ENCODE measurements around the gene TRIP12.
A peak's percentile ranks its signal among the peaks of the same experiment; 100 is the strongest.
"Not testable (repeated sequence)": the region's sequence is repeated elsewhere in the genome, so short reads cannot be mapped to it uniquely, and the experiment has no call there.

The TRIP12 gene

DNA sequence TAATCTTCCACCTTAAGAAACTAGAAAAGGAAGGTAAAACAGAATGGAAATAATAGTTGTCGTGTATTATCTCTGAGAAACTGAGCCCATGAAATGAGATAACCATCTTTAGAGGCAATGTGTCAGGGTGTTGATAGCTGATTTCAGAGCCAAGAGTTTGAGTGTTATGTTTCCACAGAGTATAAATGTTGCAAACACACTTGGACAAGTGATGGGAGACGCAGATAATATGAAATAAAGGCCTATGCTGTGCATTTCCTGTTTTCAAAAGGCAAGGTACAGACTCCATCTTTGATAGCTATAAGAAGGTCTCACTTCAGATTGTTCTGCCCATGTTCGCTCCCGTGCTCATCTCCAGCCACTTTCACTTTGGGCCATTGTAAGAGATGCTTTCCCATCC, 181.5 kb downstream of the TRIP12 start:
- H3K4me3 ChIP-seq (ENCODE audit: low read length): no peak overlapping the region

GRCh38 chr2:229738024-229738625, 183.7 kb downstream of the TRIP12 start:
- H3K4me3 ChIP-seq (ENCODE audit: low read length): no peak overlapping the region
- DNase-seq (ENCODE audit: low read depth, low spot score): no peak

More for the DNA sequence above, 181.5 kb downstream of the TRIP12 start:
- DNase-seq (ENCODE audit: low read depth, low spot score): no peak

GRCh38 chr2:229734410-229734809, 187.4 kb downstream of the TRIP12 start:
- DNase-seq (ENCODE audit: low read depth, low spot score): no peak
- H3K4me3 ChIP-seq (ENCODE audit: low read length): no peak overlapping the region

DNA sequence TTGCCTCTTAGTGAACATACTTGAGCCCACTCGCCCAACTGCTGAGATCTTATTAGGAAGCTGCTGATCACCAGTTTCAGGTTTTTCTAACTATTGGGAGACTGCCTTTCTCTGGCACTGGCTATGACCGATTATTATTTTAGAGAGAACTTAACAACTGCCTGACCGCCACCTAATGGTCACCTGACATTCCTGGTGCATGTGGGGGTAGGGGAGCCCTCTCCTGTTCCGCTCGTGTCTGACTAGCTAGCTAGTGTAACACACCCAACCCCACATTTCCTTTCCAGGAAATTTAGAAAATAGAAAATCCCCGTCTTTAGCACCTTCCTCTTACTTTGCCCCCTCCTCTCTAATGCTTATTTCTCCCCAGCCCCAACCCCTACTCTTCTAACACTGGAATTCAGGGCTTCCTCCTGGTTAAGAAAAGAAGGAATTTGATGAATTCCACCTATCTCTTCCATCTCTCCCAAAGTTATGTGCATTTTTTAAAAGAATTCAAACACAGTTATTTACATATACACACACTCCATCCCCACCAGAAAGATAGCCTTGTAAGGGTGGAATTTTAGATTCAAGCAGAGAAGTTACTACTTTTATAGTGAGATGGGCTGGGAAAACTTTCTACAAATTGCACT, 188.1 kb downstream of the TRIP12 start:
- DNase-seq (ENCODE audit: low read depth, low spot score): no peak
- no peak overlapping the region for H3K4me3 ChIP-seq (ENCODE audit: low read length)

DNA sequence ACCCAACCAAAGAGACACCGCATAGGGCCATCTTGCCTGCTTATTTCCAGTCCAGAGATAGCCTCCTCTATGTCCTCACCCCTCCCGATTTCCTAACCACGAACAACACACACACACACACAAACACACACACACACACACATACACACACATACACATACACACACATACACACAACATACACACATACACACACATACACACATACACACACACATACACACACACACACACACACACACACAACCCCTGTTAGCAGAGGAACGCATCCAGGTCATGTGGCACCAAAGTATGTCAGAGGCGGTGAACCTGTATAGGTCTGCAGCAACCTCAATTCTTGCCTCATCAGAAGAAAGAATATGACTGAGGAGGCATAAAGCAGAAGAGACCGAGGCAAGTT, 188.9 kb downstream of the TRIP12 start:
- no peak for DNase-seq (ENCODE audit: low read depth, low spot score)
- H3K4me3 ChIP-seq (ENCODE audit: low read length): no peak overlapping the region

GRCh38 chr2:229731916-229732315, 189.9 kb downstream of the TRIP12 start:
- no peak overlapping the region for H3K4me3 ChIP-seq (ENCODE audit: low read length)
- DNase-seq (ENCODE audit: low read depth, low spot score): no peak

- no peak for DNase-seq (ENCODE audit: low read depth, low spot score)
- no peak overlapping the region for H3K4me3 ChIP-seq (ENCODE audit: low read length)
These were observed 190.4 kb downstream of the TRIP12 start for GRCh38 chr2:229731363-229731762.

GRCh38 chr2:229728370-229728769, 193.4 kb downstream of the TRIP12 start:
- H3K4me3 ChIP-seq (ENCODE audit: low read length): no peak overlapping the region
- DNase-seq (ENCODE audit: low read depth, low spot score): no peak

DNA sequence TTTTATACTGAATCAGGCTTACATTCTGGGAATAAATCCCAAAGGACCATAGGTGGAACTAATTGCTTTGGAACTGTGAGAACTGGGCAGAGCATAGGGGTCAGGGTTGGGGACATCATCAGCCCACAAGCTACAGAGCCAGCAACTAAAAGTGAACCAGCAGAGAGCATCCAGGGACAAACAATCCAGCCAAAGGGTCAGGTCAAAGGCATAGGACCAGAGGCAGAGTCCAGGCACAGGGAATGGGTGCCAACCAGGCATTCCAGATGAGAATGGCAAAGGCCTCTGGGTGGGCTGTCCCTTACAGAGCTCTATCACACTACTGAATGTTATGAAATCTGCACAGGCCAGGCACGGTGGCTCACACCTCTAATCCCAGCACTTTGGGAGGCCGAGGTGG, 195.2 kb downstream of the TRIP12 start:
- no peak overlapping the region for H3K4me3 ChIP-seq (ENCODE audit: low read length)
- DNase-seq (ENCODE audit: low read depth, low spot score): no peak

GRCh38 chr2:229725716-229726574, 195.9 kb downstream of the TRIP12 start:
- no peak for DNase-seq (ENCODE audit: low read depth, low spot score)
- no peak overlapping the region for H3K4me3 ChIP-seq (ENCODE audit: low read length)

GRCh38 chr2:229723192-229723591, 198.6 kb downstream of the TRIP12 start:
- not testable (repeated sequence) for DNase-seq (ENCODE audit: low read depth, low spot score)

GRCh38 chr2:229719926-229720647, 201.7 kb downstream of the TRIP12 start:
- no peak for DNase-seq (ENCODE audit: low read depth, low spot score)

More at GRCh38 chr2:229723192-229723591, 198.6 kb downstream of the TRIP12 start:
- not testable (repeated sequence) for H3K4me3 ChIP-seq (ENCODE audit: low read length)

DNA sequence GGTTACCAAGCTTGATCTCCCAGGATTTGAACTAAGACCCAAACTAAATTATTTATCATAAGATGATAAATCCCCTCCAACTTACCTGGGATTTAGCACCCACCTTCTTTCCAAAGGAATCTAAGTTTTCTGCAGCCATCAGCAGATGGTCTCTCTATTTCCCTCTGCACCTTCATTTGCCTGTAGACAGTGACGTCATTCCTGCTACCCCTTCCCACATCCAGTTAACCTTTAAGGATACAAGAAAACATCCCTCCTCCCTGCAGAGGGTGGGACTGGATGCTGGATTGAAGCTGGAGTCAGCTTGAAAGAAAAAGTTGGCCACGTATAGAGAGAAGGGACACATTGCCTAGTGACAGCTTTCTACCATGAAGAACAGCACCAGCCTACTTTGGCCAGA, 203.8 kb downstream of the TRIP12 start:
- H3K4me3 ChIP-seq (ENCODE audit: low read length): no peak overlapping the region
- DNase-seq (ENCODE audit: low read depth, low spot score): no peak

More at GRCh38 chr2:229719926-229720647, 201.7 kb downstream of the TRIP12 start:
- H3K4me3 ChIP-seq (ENCODE audit: low read length): no peak overlapping the region

- no peak overlapping the region for H3K4me3 ChIP-seq (ENCODE audit: low read length)
These were observed 205.8 kb downstream of the TRIP12 start for GRCh38 chr2:229715895-229716507.

DNA sequence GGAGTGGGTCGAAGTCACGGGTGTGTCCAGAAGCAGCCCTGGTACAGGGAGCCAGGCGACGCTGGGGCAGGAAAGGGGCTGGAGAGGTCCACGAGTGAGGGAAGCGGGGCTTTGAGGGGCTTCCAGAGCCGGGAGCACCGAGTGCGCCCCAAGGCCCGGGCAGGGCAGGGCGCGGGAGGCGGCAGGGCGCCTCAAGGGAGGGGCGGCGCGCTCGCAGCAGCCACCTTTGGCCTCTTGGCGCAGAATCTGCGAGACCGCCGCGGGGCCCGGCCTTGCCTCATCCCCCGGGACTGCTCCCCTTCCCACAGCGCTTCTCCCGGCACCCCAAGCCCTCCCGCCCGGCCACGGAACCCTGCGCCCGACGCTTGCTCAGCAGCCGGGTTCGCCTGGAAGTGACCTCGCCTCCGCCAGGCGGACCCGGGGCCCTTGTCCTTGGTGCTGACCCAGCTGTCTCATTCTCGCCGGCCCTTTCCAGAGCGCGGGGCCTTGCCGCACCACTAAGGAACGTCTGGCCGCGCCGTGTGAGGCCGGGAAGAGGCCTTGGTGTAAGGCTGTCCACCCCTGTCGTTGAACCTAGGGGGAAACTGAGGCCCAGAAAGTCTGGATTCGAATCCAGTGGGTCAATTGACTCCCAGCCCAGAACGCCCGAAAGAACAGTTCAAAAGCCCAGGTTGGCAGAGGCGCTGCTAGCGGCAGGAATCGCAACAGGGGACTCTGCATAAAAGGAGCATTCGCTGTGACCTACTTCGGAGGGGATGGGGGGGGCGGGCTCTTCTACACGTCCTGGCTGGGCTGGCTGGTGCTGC, 206.9 kb downstream of the TRIP12 start:
- DNase-seq (ENCODE audit: low read depth, low spot score): no peak
- H3K4me3 ChIP-seq (ENCODE audit: low read length): peak overlapping the region; percentile 46

More at GRCh38 chr2:229715895-229716507, 205.8 kb downstream of the TRIP12 start:
- peak; percentile 59 for DNase-seq (ENCODE audit: low read depth, low spot score)

DNA sequence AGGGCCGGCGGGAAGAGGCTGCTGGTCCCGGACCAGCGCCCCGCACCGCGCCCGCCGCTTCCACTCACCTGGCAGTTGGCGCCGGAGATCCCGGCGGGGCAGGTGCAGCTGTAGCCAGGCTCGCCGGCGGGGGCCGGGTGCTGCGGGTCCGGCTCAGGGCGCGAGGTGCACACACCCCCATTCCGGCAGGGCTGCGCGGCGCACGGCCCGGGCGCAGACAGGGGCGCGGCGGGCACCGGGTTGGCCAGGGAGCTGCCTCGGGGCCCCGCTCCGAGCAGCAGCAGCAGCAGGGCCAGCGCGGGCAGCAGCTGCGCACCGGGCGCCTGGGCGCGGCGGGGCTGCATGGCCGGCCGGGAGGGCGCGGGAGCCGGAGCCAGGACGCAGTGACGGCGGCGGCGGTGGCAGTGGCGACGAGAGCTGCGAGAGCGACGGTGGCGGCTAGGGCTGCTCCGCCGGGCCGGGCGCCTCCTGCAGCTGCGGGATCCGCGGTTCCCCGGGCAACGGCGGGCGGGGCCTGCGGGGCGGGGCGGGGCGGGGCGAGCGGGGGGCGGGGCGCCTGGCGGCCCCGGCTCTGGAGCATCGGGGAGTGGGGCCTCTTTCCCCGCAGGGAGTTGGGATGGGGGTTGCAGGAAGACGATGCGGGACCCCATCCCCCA, 207.6 kb downstream of the TRIP12 start, which contains the start of gene DNER:
TSS of gene DNER (minus strand) at position 476 of the 656 bp plus-strand sequence. CDS start at position 344, 132 bp downstream.
- H3K4me3 ChIP-seq (ENCODE audit: low read length): peak within 1 kb of the TSS; percentile 46
- DNase-seq (ENCODE audit: low read depth, low spot score): no peak
